WI38 (cell line): Measurements from ENCODE around the gene MOG.

Source experiments
- H3K4me3 ChIP-seq: 2 replicates; pipeline ENCODE4 v1.5.1; 2011; ENCODE audit warnings: low read depth, mild to moderate bottlenecking, control low read depth, low read length
- TF ChIP-seq, protein P1 (sequence below): IDR thresholded peaks from 2 replicates; pipeline ENCODE4 v1.5.1; 2012; ENCODE audit warnings: low read depth, mild to moderate bottlenecking, control low read depth, low read length

Gene MOG

DNA sequence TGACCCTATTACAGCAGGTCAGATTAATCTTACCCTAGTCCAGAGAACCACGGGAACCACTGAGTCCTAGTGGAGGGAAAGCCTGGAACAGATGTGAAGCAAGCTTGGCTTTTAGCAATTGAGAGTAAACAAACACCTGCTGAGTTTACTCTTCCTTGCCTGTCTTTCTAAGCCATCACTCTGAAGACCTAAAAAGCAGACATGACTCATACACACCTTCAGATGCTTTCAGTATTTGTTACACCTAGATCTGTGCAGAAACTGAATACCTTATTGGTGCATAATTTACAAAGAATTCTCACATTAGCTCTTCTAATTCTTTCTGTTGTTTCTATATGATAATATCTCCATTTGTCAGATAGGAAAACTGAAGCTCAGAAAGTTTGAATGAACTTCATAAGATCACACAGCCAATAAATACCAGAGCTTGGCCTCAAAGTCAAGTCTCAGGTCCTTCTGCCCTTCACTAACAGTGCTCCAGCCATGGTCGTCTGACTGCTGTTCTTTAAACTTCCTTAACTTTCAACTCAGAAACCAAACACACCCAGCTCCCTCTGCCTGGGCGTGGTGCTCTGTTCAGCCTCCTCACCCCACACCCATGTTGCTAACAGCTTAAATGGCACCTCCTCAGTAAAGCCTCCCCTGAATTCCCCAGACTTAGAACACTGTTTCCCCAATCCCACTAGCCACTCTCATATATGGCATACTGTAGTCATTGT lies 15.3 kb upstream of the MOG start:
- TF ChIP-seq, protein P1, sequence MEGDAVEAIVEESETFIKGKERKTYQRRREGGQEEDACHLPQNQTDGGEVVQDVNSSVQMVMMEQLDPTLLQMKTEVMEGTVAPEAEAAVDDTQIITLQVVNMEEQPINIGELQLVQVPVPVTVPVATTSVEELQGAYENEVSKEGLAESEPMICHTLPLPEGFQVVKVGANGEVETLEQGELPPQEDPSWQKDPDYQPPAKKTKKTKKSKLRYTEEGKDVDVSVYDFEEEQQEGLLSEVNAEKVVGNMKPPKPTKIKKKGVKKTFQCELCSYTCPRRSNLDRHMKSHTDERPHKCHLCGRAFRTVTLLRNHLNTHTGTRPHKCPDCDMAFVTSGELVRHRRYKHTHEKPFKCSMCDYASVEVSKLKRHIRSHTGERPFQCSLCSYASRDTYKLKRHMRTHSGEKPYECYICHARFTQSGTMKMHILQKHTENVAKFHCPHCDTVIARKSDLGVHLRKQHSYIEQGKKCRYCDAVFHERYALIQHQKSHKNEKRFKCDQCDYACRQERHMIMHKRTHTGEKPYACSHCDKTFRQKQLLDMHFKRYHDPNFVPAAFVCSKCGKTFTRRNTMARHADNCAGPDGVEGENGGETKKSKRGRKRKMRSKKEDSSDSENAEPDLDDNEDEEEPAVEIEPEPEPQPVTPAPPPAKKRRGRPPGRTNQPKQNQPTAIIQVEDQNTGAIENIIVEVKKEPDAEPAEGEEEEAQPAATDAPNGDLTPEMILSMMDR, result no peak
- no peak overlapping the region for H3K4me3 ChIP-seq

DNA sequence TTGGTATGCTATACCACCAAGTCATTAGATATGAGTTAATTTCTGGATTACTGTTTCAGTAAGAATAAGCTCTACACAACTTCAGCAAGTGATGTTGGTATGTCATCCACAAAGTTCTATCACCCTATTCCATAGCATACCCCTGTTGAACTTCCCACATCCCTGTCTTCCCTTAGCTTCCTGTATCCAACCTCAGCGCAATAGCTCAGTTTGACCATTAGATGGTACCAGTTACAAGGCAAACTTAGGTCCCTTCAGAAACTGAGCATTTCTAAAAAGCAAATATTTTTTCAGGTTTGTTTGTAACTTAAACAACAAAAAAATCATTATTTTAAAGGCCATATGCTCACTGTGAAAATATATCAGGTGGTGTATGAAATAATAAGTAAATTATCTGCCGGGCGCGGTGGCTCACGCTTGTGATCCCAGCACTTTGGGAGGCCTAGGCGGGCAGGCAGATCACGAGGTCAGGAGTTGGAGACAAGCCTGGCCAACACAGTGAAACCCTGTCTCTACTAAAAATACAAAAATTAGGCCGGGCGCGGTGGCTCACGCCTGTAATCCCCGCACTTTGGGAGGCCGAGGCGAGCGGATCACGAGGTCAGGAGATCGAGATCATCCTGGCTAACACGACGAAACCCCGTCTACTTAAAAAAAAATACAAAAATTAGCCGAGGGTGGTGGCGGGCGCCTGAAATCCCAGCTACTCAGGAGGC lies 8.8 kb upstream of the MOG start:
- no peak overlapping the region for H3K4me3 ChIP-seq
- TF ChIP-seq, protein P1, result peak; percentile 50; the same call in 1 of the 2 replicates

DNA sequence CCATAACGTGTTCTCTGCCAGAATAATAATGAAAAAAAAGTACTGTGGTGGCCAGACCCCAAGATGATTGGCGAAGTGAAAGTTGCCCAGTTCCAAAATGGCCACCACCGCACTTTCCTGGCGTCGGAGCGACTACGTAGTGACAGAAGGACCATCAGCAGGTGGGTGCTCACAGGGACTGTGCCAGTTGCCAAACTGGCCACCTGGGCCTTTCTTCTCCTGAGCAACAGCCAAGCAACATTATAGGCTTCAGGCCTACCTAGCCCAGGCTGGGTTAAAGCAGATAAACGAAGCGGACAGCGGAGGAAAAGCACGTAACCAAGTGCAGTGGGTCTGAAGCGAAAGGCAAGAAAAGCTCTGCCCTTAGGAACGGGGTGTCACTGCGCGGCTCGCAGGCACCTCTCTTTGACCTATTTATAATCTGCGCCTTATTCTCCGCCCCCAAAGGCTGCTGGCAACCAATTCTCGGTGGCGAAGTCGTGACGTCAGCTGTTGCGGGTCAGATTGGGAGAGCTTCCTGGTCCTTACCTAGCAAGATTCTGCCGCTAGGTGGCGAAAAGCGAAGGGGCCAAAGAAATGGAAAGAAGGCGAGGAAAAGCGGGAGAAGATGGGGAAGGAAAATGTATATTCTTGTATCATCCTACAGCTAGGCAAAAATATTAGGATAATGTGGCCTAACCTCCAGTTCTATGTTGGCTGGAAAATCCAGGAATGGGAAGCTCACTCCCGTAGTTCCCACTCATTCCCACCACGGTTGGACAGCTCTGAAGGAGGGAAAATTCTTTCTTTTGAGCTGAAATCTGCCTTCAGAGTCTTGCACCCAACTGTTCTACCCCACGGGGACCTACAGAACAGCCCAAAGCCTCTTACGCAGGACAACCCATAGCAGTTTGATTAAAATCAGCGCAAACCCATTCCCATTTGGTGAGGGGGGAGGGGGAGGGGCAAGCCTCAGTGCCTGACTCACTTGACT lies 6.9 kb upstream of the MOG start:
- peak overlapping the region; percentile 55 for H3K4me3 ChIP-seq
- TF ChIP-seq, protein P1, result peak; percentile 84

DNA sequence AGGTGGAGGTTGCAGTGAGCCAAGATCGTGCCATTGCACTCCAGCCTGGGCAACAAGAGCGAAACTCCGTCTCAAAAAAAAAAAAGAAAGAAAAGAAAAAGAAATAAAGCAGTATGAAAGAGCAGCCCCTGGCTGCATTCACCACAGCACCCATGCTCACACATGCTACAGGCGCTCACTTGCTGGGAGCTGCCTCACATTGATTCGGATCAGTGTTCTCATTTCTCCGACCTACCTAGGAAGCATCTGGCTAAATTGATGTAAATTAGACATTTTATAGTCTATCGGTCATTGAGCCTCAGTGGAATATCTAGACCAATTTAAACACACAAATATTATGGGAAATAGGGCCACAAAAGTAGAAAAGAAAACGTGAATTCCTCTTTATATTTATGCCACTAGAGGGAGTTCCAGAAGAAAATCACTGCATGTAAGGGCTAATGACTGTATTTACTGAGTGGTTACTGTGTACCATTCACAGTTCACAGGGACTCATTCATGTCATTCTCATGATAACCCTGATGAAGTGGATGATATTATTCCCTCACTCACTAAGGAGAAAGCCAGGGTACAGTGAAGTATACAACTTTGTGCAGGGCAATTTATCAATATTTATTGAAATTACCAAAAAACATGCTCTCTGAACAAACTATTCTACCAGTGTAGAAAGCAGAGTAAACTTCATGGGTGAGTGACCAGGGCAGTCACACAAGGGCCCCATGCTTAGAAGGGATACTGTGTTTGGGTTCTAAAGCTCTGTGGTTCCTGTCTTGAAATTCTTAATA lies 5.3 kb upstream of the MOG start:
- TF ChIP-seq, protein P1, result no peak
- no peak overlapping the region for H3K4me3 ChIP-seq

DNA sequence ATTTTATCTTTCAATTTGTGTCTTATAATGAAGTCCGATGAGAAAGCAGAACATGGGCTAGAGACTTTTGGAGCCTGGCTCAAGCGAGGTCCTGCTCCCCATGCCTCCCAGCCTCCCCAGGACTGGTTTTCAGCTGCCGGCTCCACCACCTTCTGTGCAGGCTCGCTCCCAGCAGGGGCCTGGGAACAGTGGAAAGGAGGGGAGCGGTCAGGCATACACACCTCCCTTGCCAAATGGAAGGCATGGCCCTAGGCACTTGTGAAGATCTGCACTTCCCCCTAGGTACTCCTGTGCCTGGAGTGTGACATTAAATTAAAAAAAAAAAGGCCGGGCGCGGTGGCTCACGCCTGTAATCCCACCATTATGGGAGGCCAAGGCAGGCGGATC lies 4.7 kb upstream of the MOG start:
- TF ChIP-seq, protein P1, result no peak
- H3K4me3 ChIP-seq, result no peak overlapping the region

DNA sequence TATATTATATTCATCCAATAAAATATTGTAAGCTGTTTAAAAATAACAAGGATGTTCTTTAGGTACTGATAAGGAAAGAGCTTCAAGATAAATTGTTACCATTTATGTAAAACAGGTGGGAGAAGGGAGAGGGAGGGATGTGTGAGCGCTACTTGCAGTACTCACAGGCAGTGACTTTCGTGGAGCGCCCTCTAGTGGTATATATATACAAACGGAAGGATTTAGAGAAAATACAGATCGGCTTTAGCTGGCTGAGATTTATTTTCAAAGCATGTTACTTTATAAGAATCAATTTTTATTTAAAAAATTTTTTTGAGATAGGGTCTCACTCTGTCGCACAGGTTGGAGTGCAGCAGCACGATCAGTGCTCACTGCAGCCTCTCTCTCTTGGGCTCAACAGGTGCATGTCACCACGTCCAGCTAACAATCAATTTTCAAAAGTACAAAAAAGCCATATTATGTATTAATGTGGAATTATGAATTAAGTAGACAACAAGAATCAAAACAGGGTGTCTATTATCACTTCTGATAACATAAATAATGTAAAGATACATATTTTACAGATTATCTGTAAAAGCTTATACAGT lies 3.3 kb upstream of the MOG start:
- no peak overlapping the region for H3K4me3 ChIP-seq
- TF ChIP-seq, protein P1, result peak; percentile 45
